ENCODE measurements around the gene TBX6. TPM values are rescaled to one million over a fixed set of nuclear protein-coding genes. Genes with fewer than 3 reads are reported as not detected.
A peak's percentile ranks its signal among the peaks of the same experiment; 100 is the strongest.

TBX6 gene
- total RNA-seq, 1 experiment from 2014 or later, result 1.4 TPM

DNA sequence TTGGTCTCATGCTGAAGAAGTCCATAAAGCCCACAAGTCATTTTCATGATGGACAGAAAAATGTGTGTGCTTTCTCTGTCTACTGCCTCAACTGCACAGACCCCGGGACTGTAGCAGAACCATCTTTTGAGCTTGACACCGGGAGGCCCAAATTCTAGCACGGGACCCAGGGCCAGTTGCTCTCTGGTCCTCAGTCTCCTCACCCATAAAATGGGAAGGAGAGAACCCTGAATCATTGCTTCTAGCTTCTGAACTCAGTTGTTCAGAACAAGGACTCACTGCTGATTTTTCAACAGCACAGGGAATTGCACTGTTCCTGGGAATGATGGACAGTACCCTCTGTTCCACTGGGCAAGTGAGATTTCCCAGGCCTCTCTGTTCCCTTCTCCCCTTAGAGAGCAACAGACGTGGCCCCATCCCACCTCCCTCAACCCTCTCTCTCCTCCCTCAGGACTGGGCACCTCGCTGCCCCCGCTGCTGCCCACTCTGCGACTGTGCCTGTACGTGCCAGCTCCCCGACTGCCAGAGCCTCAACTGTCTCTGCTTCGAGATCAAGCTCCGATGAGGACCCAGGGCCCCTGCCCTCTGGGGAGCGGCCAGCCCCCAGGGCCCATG, 28.3 kb downstream of the TBX6 start:
- H3K9me3 ChIP-seq (ENCODE audit: control insufficient read depth in 1 of 2, insufficient read depth in 1 of 2, low read depth in 1 of 2, low read length in 2 of 2), result no peaks in the 10 kb centered on the region
- intact Hi-C loops (cut with micrococcal nuclease), result no loop called here
- H3K4me2 ChIP-seq (ENCODE audit: low read length), result peak overlapping the region; percentile 95
- BruUV-seq (replicated peaks), result no TSS peak
- H3K79me2 ChIP-seq (ENCODE audit: insufficient read depth, low read length), result peaks cover 37% of the 10 kb centered on the region
- H3K36me3 ChIP-seq (ENCODE audit: control insufficient read depth in 1 of 2, insufficient read depth in 2 of 2, low read length in 2 of 2), result peaks cover 12 to 25% of the 10 kb centered on the region in 2 experiments
- peak overlapping the region; percentile 99 for H3K9ac ChIP-seq (ENCODE audit: low read length)
- no peaks in the 10 kb centered on the region for H3K9me2 ChIP-seq (ENCODE audit: insufficient read depth)
- ChIA-PET RAD21 (ENCODE audit: low non-redundant PET in 1 of 2, low total read pairs in 2 of 2, uncharacterized antibody in 2 of 2, unreplicated experiment in 2 of 2) (no interaction called here), CTCF (no interaction called here), POLR2A (interaction anchor here (0.6 kb wide), 1 partner anchor 103 kb away, joined by 7 read pairs; no protein-coding TSS in a partner anchor)
- peaks cover 25 to 45% of the 10 kb centered on the region in 2 experiments for H3K4me1 ChIP-seq (ENCODE audit: control insufficient read depth in 1 of 2, insufficient read depth in 2 of 2, low read length in 2 of 2)
- no peaks in the 10 kb centered on the region for H3K27me3 ChIP-seq (ENCODE audit: insufficient read depth, low read length)
- ATAC-seq, result no peak
- no peak overlapping the region for H2AFZ ChIP-seq (ENCODE audit: low read depth, low read length, poor library complexity, severe bottlenecking)
- peak overlapping the region; percentile 98 for H3K4me3 ChIP-seq (replicated peaks in 1 of 2; ENCODE audit: low read depth in 1 of 2, low read length in 2 of 2)
- peaks cover 2% of the 10 kb centered on the region; the same call in 1 of the 2 replicates for H4K20me1 ChIP-seq (ENCODE audit: insufficient read depth)
- no peak for DNase-seq (ENCODE audit: low read depth, low spot score)
- peak overlapping the region; percentile 100 for H3K27ac ChIP-seq (ENCODE audit: low read depth, low read length)
- TF ChIP-seq TCF7L2 (IDR thresholded peaks at IDR 0.05; ENCODE audit: borderline replicate concordance, extremely low read depth, insufficient read depth, insufficient read length) (no peak), FOSL1 (IDR thresholded peaks at IDR 0.05; ENCODE audit: low read depth) (no peak), SIN3A (IDR thresholded peaks at IDR 0.05; ENCODE audit: low read depth) (no peak), POLR2AphosphoS5 (IDR thresholded peaks at IDR 0.05; ENCODE audit: low read depth, low read length) (no peak), RAD21 (IDR thresholded peaks at IDR 0.05; ENCODE audit: low read depth) (no peak), POLR2A (IDR thresholded peaks at IDR 0.05; ENCODE audit: borderline replicate concordance, extremely low read depth, insufficient read depth, insufficient read length) (no peak), YY1 (IDR thresholded peaks at IDR 0.05; ENCODE audit: extremely low read depth, insufficient replicate concordance, low read depth, low read length) (no peak), EZH2 (IDR thresholded peaks at IDR 0.05) (no peak), JUND (IDR thresholded peaks at IDR 0.05) (no peak), CEBPB (IDR thresholded peaks at IDR 0.05; ENCODE audit: low read depth) (no peak), ZNF274 (IDR thresholded peaks at IDR 0.05; ENCODE audit: low read depth, low read length) (no peak), SP1 (IDR thresholded peaks at IDR 0.05; ENCODE audit: low read depth) (no peak), EGR1 (IDR thresholded peaks at IDR 0.05; ENCODE audit: low read depth) (no peak)
- TF ChIP-seq, protein P1, sequence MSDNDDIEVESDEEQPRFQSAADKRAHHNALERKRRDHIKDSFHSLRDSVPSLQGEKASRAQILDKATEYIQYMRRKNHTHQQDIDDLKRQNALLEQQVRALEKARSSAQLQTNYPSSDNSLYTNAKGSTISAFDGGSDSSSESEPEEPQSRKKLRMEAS (IDR thresholded peaks at IDR 0.05), result no peak
- TF ChIP-seq, protein P2, sequence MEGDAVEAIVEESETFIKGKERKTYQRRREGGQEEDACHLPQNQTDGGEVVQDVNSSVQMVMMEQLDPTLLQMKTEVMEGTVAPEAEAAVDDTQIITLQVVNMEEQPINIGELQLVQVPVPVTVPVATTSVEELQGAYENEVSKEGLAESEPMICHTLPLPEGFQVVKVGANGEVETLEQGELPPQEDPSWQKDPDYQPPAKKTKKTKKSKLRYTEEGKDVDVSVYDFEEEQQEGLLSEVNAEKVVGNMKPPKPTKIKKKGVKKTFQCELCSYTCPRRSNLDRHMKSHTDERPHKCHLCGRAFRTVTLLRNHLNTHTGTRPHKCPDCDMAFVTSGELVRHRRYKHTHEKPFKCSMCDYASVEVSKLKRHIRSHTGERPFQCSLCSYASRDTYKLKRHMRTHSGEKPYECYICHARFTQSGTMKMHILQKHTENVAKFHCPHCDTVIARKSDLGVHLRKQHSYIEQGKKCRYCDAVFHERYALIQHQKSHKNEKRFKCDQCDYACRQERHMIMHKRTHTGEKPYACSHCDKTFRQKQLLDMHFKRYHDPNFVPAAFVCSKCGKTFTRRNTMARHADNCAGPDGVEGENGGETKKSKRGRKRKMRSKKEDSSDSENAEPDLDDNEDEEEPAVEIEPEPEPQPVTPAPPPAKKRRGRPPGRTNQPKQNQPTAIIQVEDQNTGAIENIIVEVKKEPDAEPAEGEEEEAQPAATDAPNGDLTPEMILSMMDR (IDR thresholded peaks at IDR 0.05 in 2 of 3, conservative IDR thresholded peaks at IDR 0.05 in 1 of 3; ENCODE audit: borderline replicate concordance in 1 of 3, insufficient read depth in 1 of 3, low read depth in 2 of 3, low read length in 2 of 3), result no peak

Measured in HCT116 (cell line).